HG02938 (cell line): ENCODE results near the gene NEK8.
"Not testable (repeated sequence)": the region's sequence is repeated elsewhere in the genome, so short reads cannot be mapped to it uniquely, and the experiment has no call there.

Experiments
- ATAC-seq: cut with Tn5 transposase; IDR thresholded peaks from one replicate; pipeline ENCODE4 v1.9.1; 2021; ENCODE audit warnings: mild to moderate bottlenecking, moderate library complexity; ENCODE audit not compliant: unreplicated experiment

Gene NEK8

DNA sequence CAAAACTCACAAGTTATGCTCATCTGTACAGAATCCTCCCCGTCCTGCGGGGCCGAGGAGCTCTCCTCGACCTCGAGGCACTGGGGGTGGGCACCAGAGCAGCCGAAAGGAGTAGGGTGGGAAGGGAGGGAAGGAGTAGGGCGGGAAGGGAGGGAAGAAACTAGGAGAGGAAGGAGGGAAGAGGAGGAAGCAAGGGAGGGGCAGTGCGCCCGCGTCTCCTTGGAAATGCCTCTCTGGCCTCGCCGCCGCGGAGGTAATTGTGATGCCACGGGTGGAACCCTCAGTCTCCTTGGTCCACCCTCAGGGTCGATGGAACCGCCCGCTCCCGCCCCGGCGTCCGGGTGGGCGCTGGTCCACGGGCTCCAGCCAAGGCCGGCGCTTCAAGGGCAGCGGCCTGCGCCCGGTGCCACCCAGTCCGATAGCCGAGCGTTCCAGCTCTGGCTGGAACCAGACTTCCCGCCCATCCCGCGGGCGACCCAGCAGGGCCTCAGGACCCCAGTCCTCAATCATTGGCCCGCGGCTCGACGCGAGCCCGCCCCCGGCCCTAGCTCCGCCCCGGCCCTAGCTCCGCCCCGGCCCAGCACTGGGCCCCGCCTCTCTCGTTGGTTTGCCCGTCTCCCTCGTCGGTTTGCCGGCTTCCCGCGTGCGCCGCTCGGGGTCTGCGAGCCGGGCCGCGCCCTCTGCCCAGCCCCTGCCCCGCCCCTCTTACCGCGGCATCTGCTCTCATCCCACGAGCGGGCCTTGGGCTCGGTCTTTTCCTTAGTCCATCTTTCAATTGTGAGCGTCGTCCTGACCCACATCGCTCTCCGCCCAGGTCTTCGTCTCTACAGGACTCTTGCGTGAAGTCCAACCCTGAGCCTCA lies 17.5 kb upstream of the NEK8 start:
- peak; percentile 75 for ATAC-seq

GRCh38 chr17:28711723-28712031 lies 16.9 kb upstream of the NEK8 start, which contains the start of gene PROCA1:
Gene PROCA1 (minus strand): TSS chr17:28711888. CDS start chr17:28711660, 228 bp downstream.
- ATAC-seq = peak; percentile 16

DNA sequence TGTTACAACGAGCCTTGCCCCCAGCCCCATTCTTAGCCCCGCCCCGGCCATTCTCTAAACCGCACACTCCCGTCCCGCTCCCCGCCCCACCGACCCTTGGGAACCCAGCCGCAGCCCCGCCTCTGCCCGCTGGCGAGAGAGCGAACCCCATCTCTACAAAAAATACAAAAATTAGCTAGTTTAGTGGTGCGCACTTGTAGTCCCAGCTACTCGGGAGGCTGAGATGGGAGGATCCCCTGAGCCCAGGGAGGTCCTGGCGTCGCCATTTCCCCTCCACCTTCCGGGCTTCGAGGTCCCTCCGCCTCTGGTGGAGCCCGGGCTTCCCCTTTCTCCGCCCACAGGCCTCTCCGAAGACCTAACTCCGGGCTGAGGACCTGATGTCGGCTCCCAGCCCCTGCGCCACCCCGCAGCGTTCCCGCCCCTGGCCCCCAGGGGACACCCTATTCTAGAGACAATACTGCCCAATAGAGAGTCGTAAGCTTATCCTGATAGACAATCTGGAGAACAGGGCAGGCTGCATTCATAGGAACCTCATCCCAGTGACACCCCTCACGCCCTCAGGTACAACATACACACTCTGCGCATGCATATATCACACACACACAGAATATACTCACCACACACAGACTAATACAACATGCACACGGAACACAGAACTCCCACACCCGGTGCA lies 16.4 kb upstream of the NEK8 start:
- ATAC-seq = no peak

DNA sequence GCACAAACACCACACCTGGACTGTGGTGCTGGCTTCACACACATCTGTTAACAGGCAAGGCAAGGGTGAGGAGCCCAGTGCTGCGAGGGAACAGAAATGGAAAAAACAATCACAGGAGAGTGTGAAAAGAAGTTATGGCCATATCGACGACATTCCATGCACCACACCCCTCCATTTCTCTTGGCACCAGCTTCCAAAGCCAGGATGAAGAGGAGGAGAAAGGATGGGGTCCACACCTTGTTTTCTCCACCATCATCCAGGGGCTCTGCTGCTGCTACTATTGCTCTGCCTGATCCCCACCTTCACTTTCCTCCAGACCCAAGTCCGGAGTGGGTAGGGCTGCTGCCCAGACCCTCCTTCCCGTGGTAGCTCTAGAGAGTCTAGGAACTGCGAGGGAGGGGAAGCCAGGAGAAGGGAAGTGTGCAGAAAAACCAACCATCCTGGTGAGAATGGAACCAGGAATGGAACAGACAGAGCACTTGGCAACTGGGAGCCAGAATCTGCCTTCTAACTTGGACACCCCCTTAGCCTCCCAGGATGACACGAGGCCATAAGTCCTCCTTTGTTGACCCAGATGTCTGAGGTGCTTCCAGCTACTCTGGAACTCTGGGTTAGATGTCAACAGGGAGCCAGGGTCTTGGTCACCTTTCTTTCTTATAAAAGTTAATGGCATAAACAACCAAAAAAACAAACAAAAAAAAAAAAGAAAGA lies 15.7 kb upstream of the NEK8 start:
- ATAC-seq = no peak

GRCh38 chr17:28714281-28714680 lies 14.3 kb upstream of the NEK8 start:
- no peak for ATAC-seq

- ATAC-seq = no peak
These were observed 13.4 kb upstream of the NEK8 start for GRCh38 chr17:28715217-28715616.

DNA sequence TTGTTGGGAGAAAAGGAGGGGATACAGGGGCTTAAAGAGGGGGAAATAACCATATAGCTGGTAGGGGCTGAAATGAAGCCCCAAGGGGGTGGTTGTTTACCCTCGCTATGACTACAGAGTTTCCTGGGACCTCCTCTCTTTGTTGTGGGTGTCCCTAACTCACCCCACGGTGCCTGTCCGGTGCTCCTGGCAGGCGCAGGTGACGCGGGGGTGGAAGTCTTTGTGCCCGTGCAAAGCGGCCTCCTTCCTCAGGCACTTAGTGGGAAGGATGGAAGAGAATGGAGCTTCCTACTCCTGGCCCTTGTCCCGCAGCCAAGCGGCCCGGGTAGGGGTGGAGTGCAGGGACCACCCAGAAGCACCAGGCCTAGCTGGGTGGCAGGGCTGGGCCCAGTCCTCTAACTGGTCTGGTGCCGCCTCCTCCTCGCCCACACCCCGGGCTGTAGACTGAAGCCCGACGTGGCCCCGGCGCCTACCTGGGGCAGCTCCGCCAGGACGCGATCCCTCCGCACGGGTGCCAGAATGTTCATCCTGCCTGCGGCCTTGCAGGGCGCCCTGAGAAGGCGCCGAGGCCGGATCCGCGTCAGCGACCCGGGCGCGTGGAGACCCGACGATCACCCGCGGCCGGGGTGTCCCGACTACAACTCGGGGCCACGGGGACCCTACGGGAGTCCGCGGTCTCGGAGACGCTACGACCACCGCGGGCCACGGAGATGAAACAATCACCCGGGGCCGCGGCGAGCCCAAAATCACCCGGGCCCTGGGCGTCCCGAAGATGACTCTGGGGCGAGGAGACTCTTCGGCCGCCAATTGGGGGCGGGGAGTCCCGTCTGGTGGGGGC lies 11.6 kb upstream of the NEK8 start:
- no peak for ATAC-seq

- no peak for ATAC-seq
These were observed 10.8 kb upstream of the NEK8 start, which contains the start of gene RAB34 for GRCh38 chr17:28717578-28718332. Gene RAB34 (minus strand): TSS chr17:28717868. CDS start chr17:28717266, 602 bp downstream.

GRCh38 chr17:28718333-28719020 lies 10.1 kb upstream of the NEK8 start:
- ATAC-seq = no peak

- ATAC-seq = no peak
These were observed 9.6 kb upstream of the NEK8 start for GRCh38 chr17:28719021-28719433.

- no peak for ATAC-seq
These were observed 8.2 kb upstream of the NEK8 start for GRCh38 chr17:28720247-28720996.

DNA sequence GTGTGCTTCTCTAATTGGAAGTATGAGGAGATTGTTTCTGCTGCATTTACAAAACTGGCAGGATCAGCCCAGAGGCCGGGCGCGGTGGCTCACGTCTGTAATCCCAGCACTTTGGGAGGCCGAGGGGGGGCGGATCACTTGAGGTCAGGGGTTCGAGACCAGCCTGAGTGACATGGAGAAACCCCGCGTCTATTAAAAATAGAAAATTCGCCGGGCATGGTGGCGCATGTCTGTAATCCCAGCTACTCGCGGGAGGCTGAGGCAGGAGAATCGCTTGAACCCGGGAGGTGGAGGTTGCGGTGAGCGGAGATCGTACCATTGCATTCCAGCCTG lies 7.6 kb upstream of the NEK8 start:
- not testable (repeated sequence) for ATAC-seq

DNA sequence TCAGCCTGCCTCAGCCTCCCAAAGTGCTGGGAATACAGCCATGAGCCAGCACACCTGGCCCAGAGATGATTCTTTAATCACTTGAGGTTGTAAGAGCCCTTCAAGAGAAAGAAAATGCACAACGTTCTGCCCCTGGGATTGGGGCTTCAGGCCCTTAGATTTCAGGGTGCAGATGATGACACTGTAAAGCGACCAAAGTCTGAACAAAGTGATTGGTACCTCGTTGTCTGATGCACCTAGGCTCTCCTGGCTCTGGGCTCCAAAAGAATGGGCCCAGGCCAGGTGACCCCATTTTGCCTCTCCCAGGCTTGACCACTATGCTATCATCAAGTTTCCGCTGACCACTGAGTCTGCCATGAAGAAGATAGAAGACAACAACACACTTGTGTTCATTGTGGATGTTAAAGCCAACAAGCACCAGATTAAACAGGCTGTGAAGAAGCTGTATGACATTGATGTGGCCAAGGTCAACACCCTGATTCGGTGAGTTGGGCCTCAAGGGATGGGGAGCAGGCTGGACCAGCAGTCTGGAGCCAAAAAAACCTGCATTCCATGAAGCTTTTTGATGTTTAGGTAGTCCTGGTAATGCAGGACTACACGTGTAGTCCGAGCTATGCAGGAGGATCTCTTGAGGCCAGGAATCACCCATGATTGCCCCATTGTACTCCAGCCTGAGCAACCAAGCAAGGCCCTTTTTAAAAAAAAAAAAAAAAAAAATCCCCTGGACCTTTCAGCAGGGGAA lies 6.0 kb upstream of the NEK8 start:
- no peak for ATAC-seq

GRCh38 chr17:28723159-28723835 lies 5.3 kb upstream of the NEK8 start:
- ATAC-seq = no peak

DNA sequence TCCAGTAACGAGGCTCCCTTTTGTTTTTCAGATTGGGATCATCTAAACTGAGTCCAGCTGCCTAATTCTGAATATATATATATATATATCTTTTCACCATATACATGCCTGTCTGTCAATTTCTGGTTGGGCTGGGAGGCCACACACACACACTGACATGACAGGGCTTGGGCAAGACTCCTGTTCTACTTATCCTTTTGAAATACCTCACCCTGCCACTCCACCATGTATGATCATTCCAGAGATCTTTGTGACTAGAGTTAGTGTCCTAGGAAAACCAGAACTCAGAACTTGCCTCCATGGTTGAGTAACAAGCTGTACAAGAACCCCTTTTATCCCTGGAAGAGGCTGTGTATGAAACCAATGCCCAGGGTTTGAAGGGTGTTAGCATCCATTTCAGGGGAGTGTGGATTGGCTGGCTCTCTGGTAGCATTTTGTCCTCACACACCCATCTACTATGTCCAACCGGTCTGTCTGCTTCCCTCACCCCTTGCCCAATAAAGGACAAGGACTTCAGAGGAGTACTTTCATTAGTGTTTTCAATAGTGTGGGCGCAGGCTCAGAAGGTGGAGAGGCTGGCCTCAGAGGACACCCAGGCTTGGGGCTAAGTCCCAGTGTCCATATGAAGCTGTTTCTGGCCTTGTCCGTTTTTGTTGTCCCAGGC lies 4.6 kb upstream of the NEK8 start:
- not testable (repeated sequence) for ATAC-seq

GRCh38 chr17:28724500-28725165 lies 4.0 kb upstream of the NEK8 start:
- ATAC-seq = no peak
